Parathyroid adenoma (tissue), 2 donors: ENCODE data around the gene HASPIN.
"Not testable (repeated sequence)": the region's sequence is repeated elsewhere in the genome, so short reads cannot be mapped to it uniquely, and the experiment has no call there.

Experiments used
- H2AFZ ChIP-seq: fragments of 300-600 bp; sonication (generic); one replicate; pipeline ENCODE4 v1.7.0; 2017; ENCODE audit warnings: antibody characterized with exemption, mild to moderate bottlenecking
- H3K27ac ChIP-seq: fragments of 300-600 bp; sonication (generic); one replicate; pipeline ENCODE4 v1.7.0; 2017
- H3K27me3 ChIP-seq: fragments of 300-600 bp; sonication (generic); one replicate; pipeline ENCODE4 v1.7.0; 2017; ENCODE audit warnings: low read length; ENCODE audit not compliant: control insufficient read depth, insufficient read depth
- H3K36me3 ChIP-seq: fragments of 300-600 bp; sonication (generic); one replicate; pipeline ENCODE4 v1.7.0; 2017; ENCODE audit warnings: low read length; ENCODE audit not compliant: control insufficient read depth, insufficient read depth
- H3K4me1 ChIP-seq: fragments of 300-600 bp; sonication (generic); one replicate; pipeline ENCODE4 v1.7.0; 2017; ENCODE audit warnings: control low read depth
- H3K4me2 ChIP-seq: fragments of 300-600 bp; sonication (generic); one replicate; pipeline ENCODE4 v1.7.0; 2017; ENCODE audit warnings: low read length
- H3K4me3 ChIP-seq: fragments of 300-600 bp; sonication (generic); one replicate; pipeline ENCODE4 v1.7.0; 2017; ENCODE audit warnings: low read depth, low read length
- H3K79me2 ChIP-seq: fragments of 300-600 bp; sonication (generic); one replicate; pipeline ENCODE4 v1.7.0; 2017; ENCODE audit warnings: control low read depth
- H3K9ac ChIP-seq: fragments of 300-600 bp; sonication (generic); one replicate; pipeline ENCODE4 v1.7.0; 2017; ENCODE audit warnings: mild to moderate bottlenecking
- H3K9me3 ChIP-seq: fragments of 300-600 bp; sonication (generic); one replicate; pipeline ENCODE4 v1.7.0; 2017; ENCODE audit warnings: low read length; ENCODE audit not compliant: control insufficient read depth
- CTCF ChIP-seq: fragments of 300-600 bp; sonication (generic); IDR thresholded peaks from one replicate; pipeline ENCODE4 v1.7.0; 2017; ENCODE audit warnings: antibody characterized with exemption, mild to moderate bottlenecking
- donor health status: primary hyperparathyroidism.

HASPIN gene

GRCh38 chr17:3723188-3723555, 531 bp upstream of the HASPIN start:
- Histone ChIP-seq H3K9ac (peak overlapping the region; percentile 87), H3K4me3 (peak overlapping the region; percentile 87), H3K27me3 (no peaks in the 10 kb centered on the region), H2AFZ (peak overlapping the region; percentile 99), H3K79me2 (peaks cover 10% of the 10 kb centered on the region), H3K27ac (peak overlapping the region; percentile 77), H3K36me3 (no peaks in the 10 kb centered on the region), H3K9me3 (no peaks in the 10 kb centered on the region), H3K4me2 (peak overlapping the region; percentile 84), H3K4me1 (peaks cover 8% of the 10 kb centered on the region)
- TF ChIP-seq CTCF, result no peak

- peak overlapping the region; percentile 84 for H3K4me2 ChIP-seq
- TF ChIP-seq CTCF, result no peak
- peaks cover 8% of the 10 kb centered on the region for H3K4me1 ChIP-seq
- H2AFZ ChIP-seq, result peak overlapping the region; percentile 99
- H3K27ac ChIP-seq, result no peak overlapping the region
- H3K9me3 ChIP-seq, result no peaks in the 10 kb centered on the region
- no peaks in the 10 kb centered on the region for H3K27me3 ChIP-seq
- H3K4me3 ChIP-seq, result peak overlapping the region; percentile 87
- H3K9ac ChIP-seq, result no peak overlapping the region
- no peaks in the 10 kb centered on the region for H3K36me3 ChIP-seq
- H3K79me2 ChIP-seq, result peaks cover 10% of the 10 kb centered on the region
These were observed 825 bp downstream of the HASPIN start for GRCh38 chr17:3724378-3725077.

- H3K79me2 ChIP-seq, result peaks cover 10% of the 10 kb centered on the region
- no peaks in the 10 kb centered on the region for H3K36me3 ChIP-seq
- no peak overlapping the region for H3K4me3 ChIP-seq
These were observed 3.3 kb downstream of the HASPIN start for GRCh38 chr17:3727041-3727440.

GRCh38 chr17:3728099-3728498, 4.4 kb downstream of the HASPIN start:
- not testable (repeated sequence) for H3K79me2 ChIP-seq, H3K27ac ChIP-seq, H3K9me3 ChIP-seq, H3K4me3 ChIP-seq, H3K4me1 ChIP-seq, H2AFZ ChIP-seq, H3K36me3 ChIP-seq, H3K4me2 ChIP-seq, H3K9ac ChIP-seq, H3K27me3 ChIP-seq

More at GRCh38 chr17:3727041-3727440, 3.3 kb downstream of the HASPIN start:
- Histone ChIP-seq H3K27me3 (no peaks in the 10 kb centered on the region), H3K4me1 (peaks cover 8% of the 10 kb centered on the region), H3K9me3 (no peaks in the 10 kb centered on the region), H3K4me2 (no peak overlapping the region), H3K27ac (no peak overlapping the region), H2AFZ (no peak overlapping the region), H3K9ac (no peak overlapping the region)
- TF ChIP-seq CTCF, result no peak

GRCh38 chr17:3729881-3730280, 6.2 kb downstream of the HASPIN start:
- no peaks in the 10 kb centered on the region for H3K79me2 ChIP-seq
- H3K27me3 ChIP-seq, result no peaks in the 10 kb centered on the region
- H3K9ac ChIP-seq, result no peak overlapping the region
- H3K36me3 ChIP-seq, result no peaks in the 10 kb centered on the region
- no peak overlapping the region for H3K27ac ChIP-seq
- H2AFZ ChIP-seq, result no peak overlapping the region
- no peaks in the 10 kb centered on the region for H3K9me3 ChIP-seq
- TF ChIP-seq CTCF, result no peak
- H3K4me3 ChIP-seq, result no peak overlapping the region
- no peaks in the 10 kb centered on the region for H3K4me1 ChIP-seq
- H3K4me2 ChIP-seq, result no peak overlapping the region
